Right lobe of liver (tissue), 6 donors: ENCODE results near the gene UGCG. TPM values are rescaled to one million over a fixed set of nuclear protein-coding genes. Genes with fewer than 3 reads are reported as not detected.

ENCODE experiments used
- ATAC-seq, 4 donors: fragments of 200-7000 bp; cut with Tn5 transposase; one replicate each; pipeline ENCODE4 v1.9.1; 2020; ENCODE audit warnings: mild to moderate bottlenecking in 4 of 4, moderate library complexity in 4 of 4
- DNase-seq, 3 donors: peaks; one replicate each; pipeline ENCODE4 v3.0.0-alpha.2; 2020
- H3K27ac ChIP-seq, 3 donors: fragments of 200-600 bp; one replicate each; pipeline ENCODE4 v1.8.0; 2022
- H3K27me3 ChIP-seq, 2 donors: fragments of 200-600 bp; one replicate each; pipeline ENCODE4 v1.8.0; 2022
- H3K36me3 ChIP-seq, 4 donors: fragments of 200-600 bp; sonication (generic) in 1 of 4; one replicate each; pipeline versions ENCODE4 v1.5.1 to v1.8.0; 2017 to 2022; ENCODE audit warnings: control low read depth in 1 of 4
- H3K4me1 ChIP-seq, 4 donors: fragments of 200-600 bp; sonication (generic) in 1 of 4; one replicate each; pipeline versions ENCODE4 v1.5.1 to v1.8.0; 2017 to 2022; ENCODE audit warnings: control low read depth in 1 of 4
- H3K4me3 ChIP-seq, 3 donors: fragments of 200-600 bp; one replicate each; pipeline ENCODE4 v1.8.0; 2022
- H3K9me3 ChIP-seq, 4 donors: fragments of 200-600 bp; sonication (generic) in 1 of 4; one replicate each; pipeline versions ENCODE4 v1.5.1 to v1.8.0; 2017 to 2022; ENCODE audit warnings: control low read depth in 1 of 4
- CTCF ChIP-seq, 4 donors: fragments of 200-600 bp in 3 of 4; fragments of 450-650 bp in 1 of 4; IDR thresholded peaks; one replicate each; pipeline versions ENCODE4 v1.5.1 to v1.8.0; 2016 to 2022; ENCODE audit warnings: antibody characterized with exemption in 4 of 4, mild to moderate bottlenecking in 2 of 4
- POLR2A ChIP-seq: fragments of 450-650 bp; IDR thresholded peaks from one replicate; pipeline ENCODE4 v1.6.1; 2017; ENCODE audit warnings: antibody characterized with exemption, mild to moderate bottlenecking
- WGBS: methylation state at CpG from one replicate; pipeline ENCODE4 v1.1.6; 2018; ENCODE audit warnings: low coverage, low lambda C conversion rate; ENCODE audit not compliant: insufficient coverage; ENCODE audit errors: missing lambda C conversion rate; 5-methylcytosine and 5-hydroxymethylcytosine counted together
- intact Hi-C, 2 donors: fragments of 100-400 bp; cut with DNase I; formaldehyde crosslinking; loops; one replicate each; pipeline versions ENCODE4 v1.11.2 to v1.14.1; 2022
- microRNA-seq, 2 donors: library from miRNA; unstranded; fragments of <30 nt; microRNA quantifications; one replicate each; pipeline ENCODE4, GENCODE V29; 2019 to 2020
- small RNA-seq, 2 experiments: library from RNA; depleted of rRNA; stranded (forward); fragments of <200 nt; gene quantifications; one replicate each; pipeline ENCODE3, GENCODE V24; 2016
- total RNA-seq, 6 experiments: library from RNA; depleted of rRNA in 2 of 6; stranded (reverse); fragments of >200 nt in 2 of 6; fragmentation: NEBNext Ultra II Directional in 3 of 6; extraction: Animal tissue kit (Norgen Biotek cat#: 25700) in 3 of 6; gene quantifications; one replicate each; pipeline versions ENCODE4 v1.1.0 to v1.2.4, GENCODE V29; 2016 to 2023
- donor health status: DM: no; HTN: yes; CAD: no.
- donor health status: DM: no; HTN: no; CAD: no.
- donor health status: DM: no; HTN: no; CAD: no.
- donor health status: DM: no; HTN: yes; CAD: no.
- donor health status: DM: no; HTN: yes; CAD: no.

The UGCG gene
- total RNA-seq, 6 experiments from 2014 or later: 7.9 to 37.2 (median 17.1) TPM

GRCh38 chr9:111984086-111984802 lies 87.6 kb downstream of the UGCG start:
- Histone ChIP-seq H3K9me3 (no peaks in the 10 kb centered on the region), H3K4me3 (no peak overlapping the region), H3K4me1 (no peaks in the 10 kb centered on the region), H3K36me3 (no peaks in the 10 kb centered on the region), H3K27ac (no peak overlapping the region), H3K27me3 (no peaks in the 10 kb centered on the region)
- intact Hi-C loops: no loop called here
- TF ChIP-seq POLR2A: no peak
- no peak for TF ChIP-seq CTCF (IDR thresholded peaks at IDR 0.05)
- ATAC-seq (no peak), DNase-seq (no peak)
- 95% methylated on average over 4 of the region's 5 CpGs for WGBS

Small RNA genes within 50 kb of the gene (microRNA-seq; reads per million reads assigned to microRNA genes)
- 0 to 0.58 reads per million in 2 donors for gene MIR4668

Small RNA genes within 50 kb of the gene (small RNA-seq; reads per million reads assigned to genes)
- gene MIR4668: 0 reads per million in 2 experiments

Other genes with a start within 250 kb of the UGCG start
- 10 to 100 TPM in 3 of 6 experiments, 1 to 10 TPM in 3; 8.1 to 23.8 (median 14.0) TPM for gene GNG10, start 235.2 kb upstream of the UGCG start, total RNA-seq
- not detected for gene SHOC1, start 101.9 kb upstream of the UGCG start, total RNA-seq